Psoas muscle (tissue), 8 donors: Measurements from ENCODE around the gene PDSS1. TPM values are rescaled to one million over a fixed set of nuclear protein-coding genes. Genes with fewer than 3 reads are reported as not detected.

Source experiments
- ATAC-seq, 4 donors: fragments of 200-7000 bp; cut with Tn5 transposase; one replicate each; pipeline ENCODE4 v1.9.1; 2020; ENCODE audit warnings: moderate library complexity in 3 of 4, mild to moderate bottlenecking in 2 of 4
- DNase-seq, 2 donors: peaks; one replicate each; pipeline ENCODE4 v3.0.0-alpha.2; 2020
- H3K27ac ChIP-seq: fragments of 200-600 bp; one replicate; pipeline ENCODE4 v1.8.0; 2022
- H3K27me3 ChIP-seq, 3 donors: fragments of 200-600 bp in 1 of 3; one replicate each; pipeline versions ENCODE4 v1.6.1 to v1.8.0; 2013 to 2022; ENCODE audit warnings: low read length in 2 of 3, mild to moderate bottlenecking in 2 of 3, moderate library complexity in 1 of 3; ENCODE audit not compliant: insufficient read depth in 3 of 3
- H3K36me3 ChIP-seq, 2 donors: fragments of 200-600 bp in 1 of 2; one replicate each; pipeline versions ENCODE4 v1.6.1 to v1.8.0; 2013 to 2022; ENCODE audit warnings: low read depth in 1 of 2, mild to moderate bottlenecking in 1 of 2, moderate library complexity in 1 of 2; ENCODE audit not compliant: insufficient read depth in 1 of 2
- H3K4me1 ChIP-seq: fragments of 200-600 bp; one replicate; pipeline ENCODE4 v1.8.0; 2022
- H3K4me3 ChIP-seq: fragments of 200-600 bp; one replicate; pipeline ENCODE4 v1.8.0; 2022; ENCODE audit warnings: mild to moderate bottlenecking
- H3K9me3 ChIP-seq: fragments of 200-600 bp; one replicate; pipeline ENCODE4 v1.8.0; 2022
- CTCF ChIP-seq: fragments of 200-600 bp; IDR thresholded peaks from one replicate; pipeline ENCODE4 v1.8.0; 2022; ENCODE audit warnings: antibody characterized with exemption
- WGBS, 3 donors: extraction: QIAGEN DNeasy Blood & Tissue Kit; methylation state at CpG; one replicate each; pipeline versions ENCODE4 v1.1.6 to v1.1.7; 2013; 5-methylcytosine and 5-hydroxymethylcytosine counted together
- intact Hi-C, 2 donors: fragments of 100-400 bp; cut with DNase I; formaldehyde crosslinking; loops; one replicate each; pipeline versions ENCODE4 v1.11.0 to v1.14.2; 2022
- polyA plus RNA-seq, 3 donors: library from polyadenylated mRNA; stranded (reverse); fragments of 200-250 nt; gene quantifications; one replicate each; pipeline ENCODE4 v1.2.3, GENCODE V29; 2013
- total RNA-seq, 4 donors: library from RNA; stranded (reverse); fragmentation: NEBNext Ultra II Directional in 2 of 4; extraction: Animal tissue kit (Norgen Biotek cat#: 25700) in 2 of 4; gene quantifications; one replicate each; pipeline versions ENCODE4 v1.2.1 to v1.2.4, GENCODE V29; 2021 to 2023
- donor health status: healthy with polysubstance abuse.
- donor health status: DM: no; HTN: no; CAD: no; lungs with moderate emphysema.
- donor health status: Bipolar disorder and iron deficiency.
- donor health status: healthy.
- donor health status: DM: yes; HTN: yes; CAD: no.
- donor health status: DM: no; HTN: no; CAD: no.
- donor health status: DM: no; HTN: no; CAD: no.
- donor health status: DM: yes; HTN: yes; CAD: no.

Gene PDSS1
- total and polyA plus RNA-seq, 7 donors: 4.3 to 51.9 (median 13.4) TPM

- Histone ChIP-seq H3K36me3 (peaks cover 5 to 49% of the 10 kb centered on the region in 2 donors), H3K4me1 (peaks cover 8% of the 10 kb centered on the region), H3K9me3 (no peaks in the 10 kb centered on the region), H3K4me3 (no peak overlapping the region), H3K27ac (no peak overlapping the region), H3K27me3 (no peaks in the 10 kb centered on the region)
- 82 to 97% (median 95%) methylated on average over 4 of the region's 4 CpGs for WGBS, 3 donors
- no peak for DNase-seq
- TF ChIP-seq CTCF: no peak
- no peak for ATAC-seq
- intact Hi-C loops: no loop called here
These were observed 5.6 kb downstream of the PDSS1 start for GRCh38 chr10:26703096-26703495.

- no peak overlapping the region for H3K27ac ChIP-seq
- WGBS, 3 donors: 77 to 92% (median 91%) methylated on average over 9 of the region's 9 CpGs
- no peaks in the 10 kb centered on the region for H3K9me3 ChIP-seq
- no peak overlapping the region for H3K4me3 ChIP-seq
- H3K4me1 ChIP-seq: no peaks in the 10 kb centered on the region
- no peak for TF ChIP-seq CTCF
- H3K36me3 ChIP-seq: peaks cover 5 to 58% of the 10 kb centered on the region in 2 donors
- no peaks in the 10 kb centered on the region for H3K27me3 ChIP-seq
- intact Hi-C loops: no loop called here
- no peak for ATAC-seq
- DNase-seq: no peak
These were observed 6.5 kb downstream of the PDSS1 start for GRCh38 chr10:26703974-26704373.

GRCh38 chr10:26706206-26706605 is 8.7 kb downstream of the PDSS1 start:
- H3K27ac ChIP-seq: no peak overlapping the region

GRCh38 chr10:26706936-26707335 is 9.4 kb downstream of the PDSS1 start:
- Histone ChIP-seq H3K4me3 (no peak overlapping the region), H3K27me3 (no peaks in the 10 kb centered on the region), H3K36me3 (peaks cover 5 to 71% of the 10 kb centered on the region in 2 donors), H3K27ac (no peak overlapping the region), H3K9me3 (no peaks in the 10 kb centered on the region), H3K4me1 (no peaks in the 10 kb centered on the region)
- TF ChIP-seq CTCF: no peak
- WGBS, 3 donors: 89 to 94% (median 90%) methylated on average over 9 to 10 of the region's 10 CpGs
- intact Hi-C loops: no loop called here
- DNase-seq: no peak
- no peak for ATAC-seq

More at GRCh38 chr10:26706206-26706605, 8.7 kb downstream of the PDSS1 start:
- no peak for TF ChIP-seq CTCF
- Histone ChIP-seq H3K27me3 (no peaks in the 10 kb centered on the region), H3K9me3 (no peaks in the 10 kb centered on the region), H3K4me1 (no peaks in the 10 kb centered on the region), H3K4me3 (no peak overlapping the region), H3K36me3 (peaks cover 5 to 70% of the 10 kb centered on the region in 2 donors)
- intact Hi-C loops: no loop called here
- ATAC-seq: no peak
- no peak for DNase-seq
- 79 to 85% (median 84%) methylated on average over 6 of the region's 6 CpGs for WGBS, 3 donors

- ATAC-seq (no peak), DNase-seq (no peak)
- WGBS, 3 donors: 89 to 93% (median 92%) methylated on average over 5 of the region's 5 CpGs
- TF ChIP-seq CTCF: no peak
- H3K36me3 ChIP-seq: peaks cover 7 to 54% of the 10 kb centered on the region in 2 donors
- intact Hi-C loops: no loop called here
- no peaks in the 10 kb centered on the region for H3K9me3 ChIP-seq
- H3K4me1 ChIP-seq: no peaks in the 10 kb centered on the region
- no peak overlapping the region for H3K27ac ChIP-seq
- H3K4me3 ChIP-seq: no peak overlapping the region
- no peaks in the 10 kb centered on the region for H3K27me3 ChIP-seq
These were observed 13.8 kb downstream of the PDSS1 start for GRCh38 chr10:26711324-26711723.
